SK-N-SH (cell line): Measurements from ENCODE around the gene STAG2. TPM values are rescaled to one million over a fixed set of nuclear protein-coding genes. Genes with fewer than 3 reads are reported as not detected.
"Not testable (repeated sequence)": the region's sequence is repeated elsewhere in the genome, so short reads cannot be mapped to it uniquely, and the experiment has no call there.

Experiments used
- CTCF ChIA-PET: fragments of 300-600, 350-600 bp; formaldehyde crosslinking; extraction: SDS; loops from one replicate; lab custom pipeline; 2021; lab: Yijun Ruan, JAX
- POLR2A ChIA-PET: fragments of 350-600 bp; sonication (Branson Sonifier 250); formaldehyde crosslinking; extraction: SDS; loops from one replicate; lab custom pipeline; 2020; ENCODE audit warnings: antibody characterized with exemption, inconsistent platforms; lab: Yijun Ruan, JAX
- DNase-seq: peaks from one replicate; pipeline ENCODE4 v3.0.0; 2012
- H2AFZ ChIP-seq: fragments of 200-600 bp; sonication (generic); 2 replicates; pipeline ENCODE4 v1.8.1; 2016; ENCODE audit warnings: antibody characterized with exemption, mild to moderate bottlenecking, low read depth
- H3F3A ChIP-seq: fragments of 200-600 bp; sonication (generic); replicated peaks from 2 replicates; pipeline ENCODE3; 2016; ENCODE audit warnings: antibody characterized with exemption, mild to moderate bottlenecking; ENCODE audit not compliant: insufficient read depth
- H3K27ac ChIP-seq, 2 experiments: fragments of 200-500 bp in 1 of 2; fragments of 200-600 bp in 1 of 2; sonication (Bioruptor generic) in 1 of 2; sonication (generic), shearing (Covaris generic) in 1 of 2; 2 replicates each; pipeline versions ENCODE4 v1.5.1 to v1.6.1; 2014 to 2016; ENCODE audit warnings: low read depth in 2 of 2, inconsistent platforms in 1 of 2, low read length in 1 of 2, mild to moderate bottlenecking in 1 of 2, mixed read lengths in 1 of 2
- H3K27me3 ChIP-seq: fragments of 200-600 bp; sonication (generic), shearing (Covaris generic); 2 replicates; pipeline ENCODE4 v1.6.1; 2016; ENCODE audit warnings: mixed run types; ENCODE audit not compliant: insufficient read depth
- H3K36me3 ChIP-seq, 2 experiments: fragments of 200-500 bp in 1 of 2; fragments of 200-600 bp in 1 of 2; sonication (Bioruptor generic) in 1 of 2; sonication (generic) in 1 of 2; replicated peaks in 1 of 2; 2 replicates each; pipeline versions ENCODE3 to v1.5.1; 2014 to 2016; ENCODE audit warnings: low read length in 1 of 2, mild to moderate bottlenecking in 1 of 2; ENCODE audit not compliant: insufficient read depth in 2 of 2, control insufficient read depth in 1 of 2
- H3K4me1 ChIP-seq, 2 experiments: fragments of 200-500 bp in 1 of 2; fragments of 200-600 bp in 1 of 2; sonication (Bioruptor generic) in 1 of 2; sonication (generic), shearing (Covaris generic) in 1 of 2; 2 replicates each; pipeline versions ENCODE4 v1.5.1 to v1.6.1; 2014 to 2016; ENCODE audit warnings: low read depth in 1 of 2, low read length in 1 of 2, mixed run types in 1 of 2; ENCODE audit not compliant: insufficient read depth in 2 of 2, control insufficient read depth in 1 of 2
- H3K4me2 ChIP-seq: fragments of 200-600 bp; sonication (generic), shearing (Covaris generic); 2 replicates; pipeline ENCODE4 v1.6.1; 2017; ENCODE audit warnings: mixed run types
- H3K4me3 ChIP-seq, 2 experiments: fragments of 200-500 bp in 1 of 2; fragments of 200-600 bp in 1 of 2; sonication (Bioruptor generic) in 1 of 2; sonication (generic), shearing (Covaris generic) in 1 of 2; 2 replicates each; pipeline versions ENCODE4 v1.5.1 to v1.8.1; 2014 to 2016; ENCODE audit warnings: low read depth in 2 of 2, inconsistent platforms in 1 of 2, low read length in 1 of 2, mild to moderate bottlenecking in 1 of 2, mixed read lengths in 1 of 2, moderate library complexity in 1 of 2
- H3K79me2 ChIP-seq: fragments of 200-600 bp; sonication (generic); 2 replicates; pipeline ENCODE4 v1.8.1; 2017; ENCODE audit warnings: mild to moderate bottlenecking; ENCODE audit not compliant: insufficient read depth
- H3K9ac ChIP-seq: fragments of 200-600 bp; sonication (generic); 2 replicates; pipeline ENCODE4 v1.6.1; 2017; ENCODE audit warnings: mixed run types
- H3K9me2 ChIP-seq: fragments of 200-600 bp; sonication (generic); 2 replicates; pipeline ENCODE4 v1.6.1; 2017; ENCODE audit warnings: mixed run types
- H3K9me3 ChIP-seq: fragments of 200-600 bp; sonication (generic); 2 replicates; pipeline ENCODE4 v1.6.1; 2017; ENCODE audit warnings: mixed run types, mild to moderate bottlenecking, moderate library complexity
- H4K20me1 ChIP-seq: fragments of 200-600 bp; sonication (generic); 2 replicates; pipeline ENCODE4 v1.6.1; 2017; ENCODE audit warnings: mild to moderate bottlenecking, mixed run types; ENCODE audit not compliant: insufficient read depth
- CHD2 ChIP-seq: fragments of 150-350 bp; IDR thresholded peaks from 2 replicates; pipeline ENCODE4 v1.6.1; 2018; ENCODE audit warnings: low read length; ENCODE audit not compliant: partially characterized antibody
- ELF1 ChIP-seq: IDR thresholded peaks from 2 replicates; pipeline ENCODE4 v1.4.0; 2012
- FOXJ3 ChIP-seq: sonication (generic); formaldehyde crosslinking; IDR thresholded peaks from 2 replicates; pipeline ENCODE4 v1.5.1; 2020; ENCODE audit warnings: mild to moderate bottlenecking, missing genetic modification reagents
- FOXM1 ChIP-seq: IDR thresholded peaks from 2 replicates; pipeline ENCODE4 v1.4.0; 2012; ENCODE audit warnings: low read depth, mild to moderate bottlenecking
- GATA2 ChIP-seq: sonication (generic); formaldehyde crosslinking; IDR thresholded peaks from 2 replicates; pipeline ENCODE4 v1.5.0; 2020; ENCODE audit warnings: mild to moderate bottlenecking, missing genetic modification reagents
- MEF2A ChIP-seq: IDR thresholded peaks from 2 replicates; pipeline ENCODE4 v1.4.0; 2012; ENCODE audit warnings: low read depth, borderline replicate concordance
- NFIC ChIP-seq: IDR thresholded peaks from 2 replicates; pipeline ENCODE4 v1.4.0; 2012; ENCODE audit warnings: borderline replicate concordance
- PBX3 ChIP-seq: IDR thresholded peaks from 2 replicates; pipeline ENCODE4; 2012
- RAD21 ChIP-seq: IDR thresholded peaks from 2 replicates; pipeline ENCODE4 v1.6.1; 2012; ENCODE audit warnings: mild to moderate bottlenecking, low read length
- RFX5 ChIP-seq: IDR thresholded peaks from 2 replicates; pipeline ENCODE4 v1.6.1; 2012; ENCODE audit warnings: mild to moderate bottlenecking, improper control_type of control experiment, low read length
- SMC3 ChIP-seq: IDR thresholded peaks from 2 replicates; pipeline ENCODE4 v1.6.1; 2012; ENCODE audit warnings: low read depth, low read length, improper control_type of control experiment
- TAF1 ChIP-seq: IDR thresholded peaks from 2 replicates; pipeline ENCODE4 v1.6.1; 2012; ENCODE audit warnings: low read depth, mild to moderate bottlenecking, low read length, moderate library complexity, borderline replicate concordance
- WGBS: methylation state at CpG from one replicate; pipeline ENCODE4 v1.1.6; 2017; ENCODE audit warnings: low lambda C conversion rate; 5-methylcytosine and 5-hydroxymethylcytosine counted together
- polyA plus RNA-seq, 3 experiments: library from polyadenylated mRNA; depleted of rRNA; stranded (reverse); fragments of >200 nt; gene quantifications; 2 replicates each; pipeline ENCODE4 v1.2.3, GENCODE V29; 2012
- TF ChIP-seq, protein P1 (sequence below): IDR thresholded peaks from 2 replicates; pipeline ENCODE4 v1.4.0; 2012; ENCODE audit warnings: low read depth

STAG2 gene
- polyA plus RNA-seq, 1 of the 3 experiments (the other 2 are of a cell fraction), result 11.3 TPM

DNA sequence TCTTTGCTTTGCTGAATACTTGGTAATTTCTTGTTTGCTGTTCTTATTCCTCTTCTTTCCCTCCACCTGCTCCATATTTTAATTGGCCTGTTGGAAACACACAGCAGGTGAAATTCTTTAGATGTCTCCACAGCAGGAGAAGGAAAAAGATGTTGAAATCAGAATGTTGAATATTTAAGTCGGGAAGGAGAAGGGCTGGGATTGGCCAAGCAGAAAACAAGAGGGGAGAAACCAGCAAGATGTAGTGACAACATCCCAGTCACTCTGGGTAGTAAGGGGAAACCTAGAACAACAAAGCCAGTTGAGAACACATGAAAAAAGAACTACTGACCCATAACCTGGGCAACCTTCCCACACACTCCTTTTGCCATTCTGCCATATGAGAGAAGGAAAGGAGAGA lies 37.3 kb upstream of the STAG2 start:
- Histone ChIP-seq H3K27ac (no peak overlapping the region), H3F3A (peaks cover 6% of the 10 kb centered on the region), H3K9me3 (no peaks in the 10 kb centered on the region), H2AFZ (no peak overlapping the region), H3K36me3 (no peaks in the 10 kb centered on the region), H3K4me3 (no peak overlapping the region), H3K79me2 (no peaks in the 10 kb centered on the region), H3K4me1 (no peaks in the 10 kb centered on the region), H3K4me2 (no peak overlapping the region), H4K20me1 (no peaks in the 10 kb centered on the region), H3K9ac (no peak overlapping the region), H3K9me2 (no peaks in the 10 kb centered on the region), H3K27me3 (no peaks in the 10 kb centered on the region)
- ChIA-PET CTCF (no interaction called here), POLR2A (no interaction called here)
- TF ChIP-seq TAF1 (no peak), CHD2 (no peak), NFIC (no peak), FOXJ3 (CRISPR knock-in tag) (no peak), RAD21 (no peak)
- TF ChIP-seq, protein P1, sequence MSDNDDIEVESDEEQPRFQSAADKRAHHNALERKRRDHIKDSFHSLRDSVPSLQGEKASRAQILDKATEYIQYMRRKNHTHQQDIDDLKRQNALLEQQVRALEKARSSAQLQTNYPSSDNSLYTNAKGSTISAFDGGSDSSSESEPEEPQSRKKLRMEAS, result no peak
- DNase-seq, result no peak
- 30% methylated on average over 1 of the region's 1 CpG for WGBS

DNA sequence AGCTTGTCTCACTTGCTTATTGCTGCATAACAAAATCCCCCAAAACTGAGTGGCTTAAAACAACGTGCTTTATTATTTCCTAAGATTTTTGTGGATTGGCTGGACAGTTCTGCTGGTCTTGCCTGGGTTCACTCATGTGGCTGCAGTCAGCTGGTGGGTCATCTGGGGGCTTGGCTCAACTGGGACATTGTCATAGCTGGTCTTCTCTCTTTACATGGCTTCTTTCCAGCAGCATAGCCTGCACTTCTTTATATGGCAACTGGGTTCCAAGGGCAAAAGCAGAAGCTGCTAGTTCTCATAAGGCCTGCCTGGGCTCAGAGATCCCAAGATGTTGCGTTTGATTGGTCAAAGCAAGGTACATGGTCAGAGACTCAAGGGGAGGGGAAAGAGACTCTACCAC lies 33.7 kb upstream of the STAG2 start:
- no peak for TF ChIP-seq PBX3
- TF ChIP-seq GATA2 (CRISPR knock-in tag), result no peak
- no peak for TF ChIP-seq FOXJ3 (CRISPR knock-in tag)
- no peak for TF ChIP-seq NFIC
- TF ChIP-seq MEF2A, result no peak
- no peak for TF ChIP-seq SMC3
- TF ChIP-seq FOXM1, result no peak
- TF ChIP-seq, protein P1, result no peak
- no peak for TF ChIP-seq RFX5
- TF ChIP-seq ELF1, result no peak
- no peaks in the 10 kb centered on the region for H3K79me2 ChIP-seq
- H3K36me3 ChIP-seq, result no peaks in the 10 kb centered on the region
- no peaks in the 10 kb centered on the region for H3K4me1 ChIP-seq
- H3K27ac ChIP-seq, result no peak overlapping the region
- H3K9me3 ChIP-seq, result no peaks in the 10 kb centered on the region
- ChIA-PET CTCF (no interaction called here), POLR2A (no interaction called here)
- no peaks in the 10 kb centered on the region for H4K20me1 ChIP-seq
- no peaks in the 10 kb centered on the region for H3F3A ChIP-seq
- WGBS, result 41% methylated on average over 2 of the region's 2 CpGs
- no peak overlapping the region for H3K4me2 ChIP-seq
- no peak for DNase-seq
- H3K9ac ChIP-seq, result no peak overlapping the region
- no peak overlapping the region for H2AFZ ChIP-seq
- no peak overlapping the region for H3K4me3 ChIP-seq
- H3K9me2 ChIP-seq, result no peaks in the 10 kb centered on the region
- H3K27me3 ChIP-seq, result no peaks in the 10 kb centered on the region

GRCh38 chrX:123932055-123932454 lies 29.5 kb upstream of the STAG2 start:
- DNase-seq, H3K4me2 ChIP-seq, H3K36me3 ChIP-seq, H3K9me3 ChIP-seq, POLR2A ChIA-PET, H2AFZ ChIP-seq, CTCF ChIA-PET, H3K27ac ChIP-seq, H3F3A ChIP-seq, H3K4me3 ChIP-seq, H3K4me1 ChIP-seq, H3K9me2 ChIP-seq, H4K20me1 ChIP-seq, H3K9ac ChIP-seq, H3K79me2 ChIP-seq, H3K27me3 ChIP-seq: not testable (repeated sequence)
- 0% methylated on average over 1 of the region's 2 CpGs for WGBS
